GM19463 (cell line): ENCODE measurements around the gene SNRPA1.
"Not testable (repeated sequence)": the region's sequence is repeated elsewhere in the genome, so short reads cannot be mapped to it uniquely, and the experiment has no call there.

Experiments used
- ATAC-seq: cut with Tn5 transposase; IDR thresholded peaks from one replicate; pipeline ENCODE4 v1.9.1; 2021; ENCODE audit warnings: mild to moderate bottlenecking, moderate library complexity; ENCODE audit not compliant: unreplicated experiment

Gene SNRPA1

GRCh38 chr15:101294731-101295606, at the start of gene SNRPA1:
SNRPA1 (minus strand) TSS chr15:101295248; CDS start chr15:101295178, 70 bp downstream.
- peak; percentile 71 for ATAC-seq

DNA sequence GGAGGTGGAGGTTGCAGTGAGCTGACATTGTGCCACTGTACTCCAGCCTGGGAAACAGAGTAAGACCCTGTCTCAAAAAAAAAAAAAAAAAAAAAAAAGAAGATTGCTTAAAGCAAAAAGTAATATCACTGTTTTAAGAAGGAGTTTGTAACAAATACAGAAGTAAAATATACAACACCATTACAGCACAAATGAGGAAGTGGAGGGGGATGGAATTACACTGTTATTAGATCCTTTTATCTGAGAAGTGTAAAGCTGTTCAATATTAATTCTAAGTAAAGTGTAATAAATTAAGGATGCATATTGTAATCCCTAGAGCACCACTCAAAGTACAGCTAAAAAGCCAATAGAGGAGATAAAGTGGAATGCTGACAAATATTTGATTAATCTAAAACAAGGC, 47.0 kb upstream of the SNRPA1 start:
- ATAC-seq: no peak

DNA sequence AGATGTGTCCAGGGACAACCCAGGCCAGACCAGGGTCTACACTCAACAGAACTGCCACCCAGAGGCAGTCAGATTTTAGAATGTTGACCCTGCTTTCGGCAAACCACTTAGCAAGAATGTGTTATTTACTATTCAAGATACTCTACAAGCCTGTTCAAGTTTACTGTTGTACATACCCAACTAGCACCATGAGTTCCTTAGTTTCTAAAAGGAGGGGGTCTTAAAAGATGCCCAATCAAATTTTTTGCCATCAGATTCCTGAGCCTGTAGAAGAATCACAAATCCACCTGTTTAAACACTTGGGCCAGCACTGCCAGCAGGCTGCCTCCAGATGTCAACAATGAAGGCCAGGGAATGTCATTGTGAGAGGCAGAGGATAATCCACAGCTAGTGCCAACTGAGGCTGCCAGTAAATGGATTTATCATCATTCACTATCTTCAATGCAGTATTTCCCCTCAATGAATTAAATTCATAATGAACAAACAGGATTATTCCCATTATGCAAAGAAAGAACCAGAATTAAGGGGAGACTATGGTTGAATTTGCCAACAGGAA, 43.5 kb upstream of the SNRPA1 start:
- no peak for ATAC-seq

DNA sequence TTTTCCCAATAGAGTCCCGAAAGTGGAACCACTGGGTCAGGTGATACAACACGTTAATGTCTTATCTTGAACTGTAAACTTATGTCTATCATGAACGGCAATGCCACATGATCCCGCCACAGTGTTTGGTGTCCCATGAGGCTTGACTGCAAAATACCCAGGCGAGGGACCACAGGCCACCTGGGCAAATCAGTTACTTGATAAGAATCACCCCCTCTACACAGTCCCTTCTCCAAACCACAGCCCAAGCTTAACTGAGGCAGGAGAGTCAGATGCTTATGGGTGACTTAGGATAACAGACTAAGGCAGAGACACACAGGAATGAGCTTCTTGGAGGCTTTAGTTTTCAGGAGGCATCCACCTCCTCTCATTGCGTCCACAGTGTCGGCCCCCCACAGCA, 42.9 kb upstream of the SNRPA1 start:
- no peak for ATAC-seq

GRCh38 chr15:101333907-101334789, 39.1 kb upstream of the SNRPA1 start:
- not testable (repeated sequence) for ATAC-seq

GRCh38 chr15:101332061-101332467, 37.0 kb upstream of the SNRPA1 start:
- no peak for ATAC-seq

- no peak for ATAC-seq
These were observed 34.9 kb upstream of the SNRPA1 start for GRCh38 chr15:101329867-101330380.

DNA sequence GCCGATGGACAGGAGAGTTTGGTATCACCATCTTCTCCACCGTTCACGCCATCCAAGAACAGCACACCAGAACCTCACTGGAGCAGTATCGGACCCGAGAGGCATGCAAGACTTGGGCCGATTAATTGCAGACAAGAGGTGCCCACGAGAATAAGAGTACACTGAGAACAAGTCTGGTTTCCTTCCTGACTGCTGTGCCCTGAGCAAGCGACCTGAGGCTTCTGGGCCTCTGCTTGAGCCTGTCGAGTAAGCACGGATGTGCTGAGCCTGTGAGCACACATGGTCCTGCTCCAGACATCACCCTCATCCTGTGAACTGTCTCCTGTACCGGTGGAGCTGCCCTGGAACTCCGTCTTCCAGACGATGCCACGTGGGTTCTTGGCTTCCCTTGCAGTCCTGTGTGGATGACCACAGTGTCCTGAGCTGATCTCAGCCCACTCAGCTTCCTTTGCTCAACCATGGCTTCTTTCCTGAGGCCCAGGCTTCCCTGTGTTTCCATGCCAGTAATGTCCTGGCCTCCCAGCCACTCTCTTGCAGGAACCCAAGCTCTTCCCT, 34.3 kb upstream of the SNRPA1 start:
- ATAC-seq: no peak

- no peak for ATAC-seq
These were observed 33.0 kb upstream of the SNRPA1 start for GRCh38 chr15:101328001-101328400.

- no peak for ATAC-seq
These were observed 32.2 kb upstream of the SNRPA1 start for GRCh38 chr15:101327147-101327740.

GRCh38 chr15:101326462-101327146, 31.6 kb upstream of the SNRPA1 start:
- no peak for ATAC-seq

- ATAC-seq: no peak
These were observed 30.9 kb upstream of the SNRPA1 start for GRCh38 chr15:101326026-101326315.

DNA sequence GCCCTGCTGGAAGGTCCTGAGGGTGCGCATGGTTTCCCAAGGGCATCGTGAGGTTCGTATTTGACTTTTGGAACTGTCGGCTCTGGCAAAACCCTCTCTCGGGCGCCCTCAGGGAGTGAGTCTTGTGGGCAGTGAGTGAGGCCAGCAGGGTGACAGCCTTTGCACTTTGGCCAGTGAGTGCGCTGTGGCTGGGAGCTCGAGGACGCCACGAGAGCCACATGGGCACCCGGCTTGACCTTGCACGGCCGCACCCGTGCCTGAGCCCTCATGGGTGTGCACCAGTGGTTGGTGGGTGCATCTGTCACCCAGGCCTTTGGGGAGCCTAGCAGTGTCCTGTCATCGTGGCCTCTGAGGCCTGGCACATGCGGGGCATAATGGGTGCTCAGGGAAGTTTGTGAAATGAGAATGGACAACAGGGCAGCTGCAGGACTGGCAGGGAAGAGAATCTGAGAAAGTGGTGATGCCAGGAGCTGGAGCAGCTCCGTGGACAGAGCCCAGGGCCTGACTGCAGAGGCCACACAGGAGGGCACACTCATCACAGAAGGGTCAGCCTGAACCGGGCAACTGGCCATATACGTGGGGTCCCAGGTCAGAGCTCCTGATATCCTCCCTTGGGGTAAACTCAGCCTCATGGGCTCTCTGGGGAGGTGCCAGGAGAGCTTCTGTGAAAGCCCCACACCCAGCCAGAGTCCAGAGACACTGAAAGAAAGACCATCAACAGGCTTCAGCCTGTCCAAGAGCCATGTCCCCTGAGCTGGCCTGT, 30.4 kb upstream of the SNRPA1 start:
- no peak for ATAC-seq

- ATAC-seq: no peak
These were observed 29.6 kb upstream of the SNRPA1 start for GRCh38 chr15:101324524-101325177.

DNA sequence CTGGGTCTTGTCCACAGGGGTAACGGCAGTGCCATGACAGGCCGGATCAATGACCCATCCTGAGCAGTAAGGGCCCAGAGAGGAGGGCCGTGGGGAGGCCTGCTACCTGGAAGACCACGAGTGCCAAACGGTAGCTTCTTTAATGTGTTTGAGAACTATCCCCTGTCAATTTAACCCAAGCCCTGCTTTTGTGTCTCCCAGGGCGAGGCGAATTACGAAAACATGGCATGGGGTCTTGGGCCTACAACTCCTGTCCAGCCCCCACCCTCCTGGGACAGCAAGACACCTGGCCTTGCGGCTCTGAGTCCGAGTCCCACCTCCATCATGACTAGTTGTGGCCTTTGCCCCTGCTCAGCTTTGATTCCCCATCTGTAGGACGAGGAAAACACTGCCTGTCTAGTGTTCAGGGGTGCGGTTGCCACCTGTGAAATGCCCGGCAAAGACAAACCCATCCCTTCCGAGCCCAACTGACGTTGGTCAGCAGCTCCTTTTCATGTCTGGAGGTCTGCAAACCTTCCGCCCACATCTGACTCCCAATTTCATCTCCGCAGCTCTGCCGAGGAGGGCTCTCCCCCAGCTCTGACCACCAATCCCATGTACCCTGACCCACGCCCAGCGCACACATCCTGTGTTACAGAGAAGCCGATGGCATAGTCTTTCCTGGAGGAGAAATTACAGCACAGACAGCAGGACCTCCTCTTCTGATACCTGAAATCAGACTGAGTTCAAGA, 28.9 kb upstream of the SNRPA1 start:
- no peak for ATAC-seq

DNA sequence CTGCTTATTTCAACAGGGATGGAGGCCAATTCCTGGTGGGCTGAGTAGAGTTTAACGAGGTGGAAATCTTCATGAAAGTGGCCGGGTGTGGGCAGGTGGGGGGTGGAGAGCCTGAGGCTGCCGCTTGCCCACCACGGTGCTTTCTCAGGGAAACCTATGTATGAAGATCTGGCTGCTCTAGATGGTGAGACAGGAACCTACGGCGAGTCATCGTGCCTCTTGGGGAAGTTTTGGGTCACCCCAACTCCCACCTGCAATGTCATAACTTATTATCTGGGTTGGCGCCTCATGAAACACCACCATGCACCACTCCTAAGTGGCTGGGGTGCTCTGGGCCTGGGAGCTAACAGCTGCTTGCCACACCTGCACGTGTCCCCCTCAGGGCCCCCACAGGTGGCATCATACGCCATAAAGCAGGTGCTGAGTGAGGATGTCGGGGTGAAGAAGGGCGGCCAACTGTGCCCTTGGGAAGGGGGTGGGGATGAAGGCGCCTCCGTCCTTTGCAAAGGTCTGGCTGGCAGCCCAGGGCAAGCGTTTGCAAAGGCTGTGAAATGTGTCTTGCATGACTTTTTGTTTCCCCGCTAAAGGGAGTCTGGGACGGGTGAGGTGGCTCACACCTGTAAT, 27.9 kb upstream of the SNRPA1 start:
- ATAC-seq: no peak

GRCh38 chr15:101322016-101322695, 27.1 kb upstream of the SNRPA1 start:
- ATAC-seq: no peak
